Endothelial cell of umbilical vein (primary cell): Measurements from ENCODE around the gene TMEM81. TPM values are rescaled to one million over a fixed set of nuclear protein-coding genes. Genes with fewer than 3 reads are reported as not detected.

Experiments
- BruUV-seq: library from RNA; stranded (reverse); fragments of 400-500 nt; replicated peaks from 2 replicates; lab custom pipeline; 2021; lab: Mats Ljungman, UMichigan
- CTCF ChIA-PET: fragments of 300-600, 350-600 bp; sonication (Branson Sonifier 250); formaldehyde crosslinking; loops from one replicate; lab custom pipeline; 2021; ENCODE audit warnings: antibody characterized with exemption, inconsistent platforms; lab: Charles Lee
- POLR2A ChIA-PET: fragments of 300-600, 350-600 bp; sonication (Branson Sonifier 250); formaldehyde crosslinking; loops from one replicate; lab custom pipeline; 2021; ENCODE audit warnings: antibody characterized with exemption, inconsistent platforms; lab: Charles Lee
- DNase-seq: peaks from one replicate; pipeline ENCODE4 v3.0.0-alpha.2; 2011; ENCODE audit warnings: low read depth, low spot score
- FAIRE-seq: peaks from 2 replicates; lab custom pipeline; 2011; peaks lifted over from hg19 to GRCh38; lab: Jason Lieb, UNC
- H2AFZ ChIP-seq: 2 replicates; pipeline ENCODE4 v1.6.0; 2012; ENCODE audit warnings: low read depth, low read length, control low read depth, inconsistent platforms
- H3K27ac ChIP-seq: 2 replicates; pipeline ENCODE4 v1.5.1; 2011; ENCODE audit warnings: low read depth, mild to moderate bottlenecking, control low read depth, low read length, moderate library complexity; ENCODE audit not compliant: insufficient read depth
- H3K27me3 ChIP-seq, 2 experiments: 2 replicates each; pipeline versions ENCODE4 v1.6.0 to v1.6.1; 2011; ENCODE audit warnings: low read length in 2 of 2, mixed read lengths in 1 of 2; ENCODE audit not compliant: control insufficient read depth in 2 of 2, insufficient read depth in 2 of 2
- H3K36me3 ChIP-seq, 2 experiments: 2 replicates in 1 of 2; 3 replicates in 1 of 2; pipeline ENCODE4 v1.5.1; 2011; ENCODE audit warnings: low read length in 2 of 2, mild to moderate bottlenecking in 1 of 2, moderate library complexity in 1 of 2; ENCODE audit not compliant: control insufficient read depth in 2 of 2, insufficient read depth in 2 of 2; ENCODE audit errors: extremely low read depth in 1 of 2
- H3K4me1 ChIP-seq: 3 replicates; pipeline ENCODE4 v1.5.1; 2011; ENCODE audit warnings: mild to moderate bottlenecking, low read length; ENCODE audit not compliant: control insufficient read depth, insufficient read depth; ENCODE audit errors: extremely low read depth
- H3K4me2 ChIP-seq: 2 replicates; pipeline ENCODE4 v1.6.1; 2011; ENCODE audit warnings: low read length, control low read depth, mixed read lengths; ENCODE audit not compliant: insufficient read depth
- H3K4me3 ChIP-seq, 3 experiments: fragments of 200-600 bp in 1 of 3; sonication (generic), shearing (Covaris generic) in 1 of 3; replicated peaks in 1 of 3; 2 replicates each; pipeline ENCODE4 v1.5.1; 2011 to 2016; ENCODE audit warnings: control low read depth in 3 of 3, low read length in 3 of 3, mild to moderate bottlenecking in 2 of 3, inconsistent platforms in 1 of 3, low read depth in 1 of 3, moderate library complexity in 1 of 3; ENCODE audit not compliant: insufficient read depth in 1 of 3
- H3K79me2 ChIP-seq: 2 replicates; pipeline ENCODE4 v1.6.0; 2012; ENCODE audit warnings: low read length, inconsistent platforms; ENCODE audit not compliant: control insufficient read depth, insufficient read depth
- H3K9ac ChIP-seq: replicated peaks from 2 replicates; pipeline ENCODE3; 2011; ENCODE audit warnings: low read length, control low read depth; ENCODE audit not compliant: insufficient read depth; ENCODE audit errors: extremely low read depth
- H3K9me1 ChIP-seq: replicated peaks from 3 replicates; pipeline ENCODE4 v1.6.0; 2011; ENCODE audit warnings: mild to moderate bottlenecking, low read length; ENCODE audit not compliant: control insufficient read depth, insufficient read depth; ENCODE audit errors: extremely low read depth
- H3K9me3 ChIP-seq: replicated peaks from 2 replicates; pipeline ENCODE4 v1.5.1; 2012; ENCODE audit warnings: low read length, inconsistent platforms; ENCODE audit not compliant: control insufficient read depth, insufficient read depth
- H4K20me1 ChIP-seq: replicated peaks from 2 replicates; pipeline ENCODE3; 2011; ENCODE audit warnings: mild to moderate bottlenecking, low read length; ENCODE audit not compliant: control insufficient read depth, insufficient read depth; ENCODE audit errors: extremely low read depth
- CTCF ChIP-seq, 2 donors: IDR thresholded peaks; 1 replicate in 1 of 2; 2 replicates in 1 of 2; pipeline ENCODE4 v1.5.1; 2011; ENCODE audit warnings: low read length in 2 of 2, mild to moderate bottlenecking in 2 of 2, moderate library complexity in 2 of 2, control low read depth in 1 of 2, inconsistent platforms in 1 of 2, low read depth in 1 of 2; ENCODE audit not compliant: insufficient read depth in 1 of 2; ENCODE audit errors: extremely low read depth in 1 of 2
- EZH2 ChIP-seq: IDR thresholded peaks from 2 replicates; pipeline ENCODE4 v1.6.1; 2012; ENCODE audit warnings: borderline replicate concordance, low read depth, mild to moderate bottlenecking, moderate library complexity, low read length, inconsistent platforms; ENCODE audit not compliant: severe bottlenecking
- FOS ChIP-seq: IDR thresholded peaks from 2 replicates; pipeline ENCODE4 v1.6.1; 2011; ENCODE audit warnings: mild to moderate bottlenecking, low read length, moderate library complexity, borderline replicate concordance; ENCODE audit not compliant: insufficient read depth
- JUN ChIP-seq: IDR thresholded peaks from 2 replicates; pipeline ENCODE4 v1.6.1; 2011; ENCODE audit warnings: borderline replicate concordance, low read depth; ENCODE audit not compliant: insufficient read length, insufficient read depth
- MYC ChIP-seq: IDR thresholded peaks from one replicate; pipeline ENCODE4 v1.6.1; 2011; ENCODE audit warnings: mild to moderate bottlenecking, low read depth, low read length
- POLR2A ChIP-seq: IDR thresholded peaks from 2 replicates; pipeline ENCODE4 v1.6.1; 2012; ENCODE audit warnings: low read depth, mild to moderate bottlenecking, control low read depth, low read length
- POLR2AphosphoS5 ChIP-seq: IDR thresholded peaks from 2 replicates; pipeline ENCODE4 v1.6.1; 2012; ENCODE audit warnings: low read depth, mild to moderate bottlenecking, control low read depth, low read length, moderate library complexity; ENCODE audit not compliant: insufficient read depth
- dilution Hi-C: fragments of 300-500 bp; cut with MboI; formaldehyde crosslinking; loops from one replicate; pipeline ENCODE4 v1.15.0; 2019; ENCODE audit warnings: low sequenced_read_pairs; ENCODE audit not compliant: extremely low pct_ligation_motif_present
- intact Hi-C: fragments of 100-400 bp; cut with micrococcal nuclease; formaldehyde crosslinking; loops from one replicate; pipeline ENCODE4 v1.10.0; 2022
- polyA plus RNA-seq, 4 experiments: library from polyadenylated mRNA; depleted of rRNA in 3 of 4; stranded (reverse) in 3 of 4; unstranded in 1 of 4; fragments of >200 nt; gene quantifications; 2 replicates each; pipeline versions ENCODE4 v1.2.1 to v1.2.3, GENCODE V29; 2011 to 2012; ENCODE audit warnings: missing spikeins in 1 of 4
- total RNA-seq: library from RNA; stranded (reverse); gene quantifications from 2 replicates; pipeline ENCODE4 v1.2.3, GENCODE V29; 2021

Gene TMEM81
- total and polyA plus RNA-seq, 2 donors (not counting 3 experiments of a cell fraction or from before 2014, with no cell fraction given), result 1.5 to 2.9 TPM

GRCh38 chr1:205133287-205133686, 49.0 kb upstream of the TMEM81 start:
- no peak for FAIRE-seq
- no peak overlapping the region for H3K27ac ChIP-seq
- H3K4me2 ChIP-seq, result no peak overlapping the region
- H3K9ac ChIP-seq, result no peak overlapping the region
- H3K4me1 ChIP-seq, result no peaks in the 10 kb centered on the region
- no peaks in the 10 kb centered on the region for H3K79me2 ChIP-seq
- no TSS peak for BruUV-seq
- DNase-seq, result no peak
- POLR2A ChIA-PET, result no interaction called here
- no peak for TF ChIP-seq CTCF (IDR thresholded peaks at IDR 0.05; ENCODE audit: extremely low read depth in 1 of 2, insufficient read depth in 1 of 2, low read depth in 1 of 2, low read length in 2 of 2)
- no peak for TF ChIP-seq FOS
- H3K9me3 ChIP-seq, result no peaks in the 10 kb centered on the region
- H4K20me1 ChIP-seq, result no peaks in the 10 kb centered on the region
- intact Hi-C loops (no loop called here), dilution Hi-C loops (no loop called here)
- H3K9me1 ChIP-seq, result no peaks in the 10 kb centered on the region
- H2AFZ ChIP-seq, result no peak overlapping the region
- H3K4me3 ChIP-seq, result no peak overlapping the region
- H3K27me3 ChIP-seq, result no peaks in the 10 kb centered on the region
- H3K36me3 ChIP-seq, result no peaks in the 10 kb centered on the region
- CTCF ChIA-PET, result interaction anchor here (1.1 to 1.8 kb wide), 2 partner anchors 8 to 123 kb away, joined by 3 to 12 read pairs; no protein-coding TSS in a partner anchor

GRCh38 chr1:205129447-205130029, 45.3 kb upstream of the TMEM81 start:
- ChIA-PET CTCF (interaction anchor here (0.8 kb wide), 1 partner anchor 12 kb away, joined by 3 read pairs; no protein-coding TSS in a partner anchor), POLR2A (no interaction called here)
- DNase-seq, result no peak
- Histone ChIP-seq H2AFZ (no peak overlapping the region), H4K20me1 (no peaks in the 10 kb centered on the region), H3K36me3 (no peaks in the 10 kb centered on the region), H3K27ac (no peak overlapping the region), H3K9ac (no peak overlapping the region), H3K9me1 (no peaks in the 10 kb centered on the region), H3K4me2 (no peak overlapping the region), H3K27me3 (no peaks in the 10 kb centered on the region), H3K4me1 (no peaks in the 10 kb centered on the region), H3K4me3 (no peak overlapping the region), H3K9me3 (no peaks in the 10 kb centered on the region), H3K79me2 (no peaks in the 10 kb centered on the region)
- no TSS peak for BruUV-seq
- no peak for FAIRE-seq
- dilution Hi-C loops (no loop called here), intact Hi-C loops (no loop called here)
- no peak for TF ChIP-seq FOS
- TF ChIP-seq JUN, result no peak
- TF ChIP-seq POLR2AphosphoS5, result no peak
- no peak for TF ChIP-seq EZH2
- TF ChIP-seq MYC, result no peak
- TF ChIP-seq POLR2A, result no peak
